ENCODE measurements around the gene TMC4.

DNA sequence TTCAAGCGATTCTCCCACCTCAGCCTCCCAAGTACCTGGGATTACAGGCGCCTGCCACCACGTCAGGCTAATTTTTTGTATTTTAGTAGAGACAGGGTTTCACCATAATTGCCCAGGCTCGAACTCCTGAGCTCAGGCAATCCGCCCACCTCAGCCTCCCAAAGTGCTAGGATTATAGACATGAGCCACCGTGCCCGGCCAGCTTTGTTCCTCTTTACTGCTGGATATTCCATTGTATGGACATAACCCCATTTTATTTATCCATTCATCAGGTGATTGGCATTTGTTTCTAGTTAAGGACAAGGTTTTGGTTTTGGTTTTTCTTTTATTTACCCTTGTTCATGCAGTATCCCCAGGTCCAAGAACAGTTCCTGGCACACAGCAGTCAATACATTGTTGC lies 23.6 kb upstream of the TMC4 start:
- TF ChIP-seq, protein P1, sequence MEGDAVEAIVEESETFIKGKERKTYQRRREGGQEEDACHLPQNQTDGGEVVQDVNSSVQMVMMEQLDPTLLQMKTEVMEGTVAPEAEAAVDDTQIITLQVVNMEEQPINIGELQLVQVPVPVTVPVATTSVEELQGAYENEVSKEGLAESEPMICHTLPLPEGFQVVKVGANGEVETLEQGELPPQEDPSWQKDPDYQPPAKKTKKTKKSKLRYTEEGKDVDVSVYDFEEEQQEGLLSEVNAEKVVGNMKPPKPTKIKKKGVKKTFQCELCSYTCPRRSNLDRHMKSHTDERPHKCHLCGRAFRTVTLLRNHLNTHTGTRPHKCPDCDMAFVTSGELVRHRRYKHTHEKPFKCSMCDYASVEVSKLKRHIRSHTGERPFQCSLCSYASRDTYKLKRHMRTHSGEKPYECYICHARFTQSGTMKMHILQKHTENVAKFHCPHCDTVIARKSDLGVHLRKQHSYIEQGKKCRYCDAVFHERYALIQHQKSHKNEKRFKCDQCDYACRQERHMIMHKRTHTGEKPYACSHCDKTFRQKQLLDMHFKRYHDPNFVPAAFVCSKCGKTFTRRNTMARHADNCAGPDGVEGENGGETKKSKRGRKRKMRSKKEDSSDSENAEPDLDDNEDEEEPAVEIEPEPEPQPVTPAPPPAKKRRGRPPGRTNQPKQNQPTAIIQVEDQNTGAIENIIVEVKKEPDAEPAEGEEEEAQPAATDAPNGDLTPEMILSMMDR (IDR thresholded peaks at IDR 0.05; ENCODE audit: low read depth, low read length) = no peak
- TF ChIP-seq EZH2phosphoT487 (IDR thresholded peaks at IDR 0.05; ENCODE audit: low read depth) = no peak

Measured in OCI-LY3 (cell line).